ENCODE measurements around the gene C1QTNF12. TPM values are rescaled to one million over a fixed set of nuclear protein-coding genes. Genes with fewer than 3 reads are reported as not detected.

Gene C1QTNF12
- total RNA-seq, 2 experiments from 2014 or later: 2.0 to 4.2 TPM

GRCh38 chr1:1213345-1214265, 32.9 kb downstream of the C1QTNF12 start, which contains the start of gene TNFRSF4:
TSS of gene TNFRSF4 (minus strand) at chr1:1214153. CDS start at chr1:1214127, 26 bp downstream.
- POLR2A ChIA-PET: interaction anchor here (0.9 to 2.5 kb wide), 7 partner anchors 9 to 84 kb away, joined by 3 to 14 read pairs (median 3); partner anchors contain the start of genes B3GALT6, SDF4 and UBE2J2
- H3K4me1 Mint-ChIP-seq: peaks cover 67% of the 10 kb centered on the region
- H3K4me3 Mint-ChIP-seq: peak within 1 kb of the TSS; percentile 71
- H3K27me3 Mint-ChIP-seq: no peaks in the 10 kb centered on the region
- CTCF ChIA-PET: no interaction called here
- DNase-seq: peak; percentile 49
- peaks cover 2% of the 10 kb centered on the region for H3K9me3 Mint-ChIP-seq
- peaks cover 51% of the 10 kb centered on the region for H3K36me3 Mint-ChIP-seq (ENCODE audit: low read depth)
- peak within 1 kb of the TSS; percentile 99 for H3K27ac Mint-ChIP-seq

DNA sequence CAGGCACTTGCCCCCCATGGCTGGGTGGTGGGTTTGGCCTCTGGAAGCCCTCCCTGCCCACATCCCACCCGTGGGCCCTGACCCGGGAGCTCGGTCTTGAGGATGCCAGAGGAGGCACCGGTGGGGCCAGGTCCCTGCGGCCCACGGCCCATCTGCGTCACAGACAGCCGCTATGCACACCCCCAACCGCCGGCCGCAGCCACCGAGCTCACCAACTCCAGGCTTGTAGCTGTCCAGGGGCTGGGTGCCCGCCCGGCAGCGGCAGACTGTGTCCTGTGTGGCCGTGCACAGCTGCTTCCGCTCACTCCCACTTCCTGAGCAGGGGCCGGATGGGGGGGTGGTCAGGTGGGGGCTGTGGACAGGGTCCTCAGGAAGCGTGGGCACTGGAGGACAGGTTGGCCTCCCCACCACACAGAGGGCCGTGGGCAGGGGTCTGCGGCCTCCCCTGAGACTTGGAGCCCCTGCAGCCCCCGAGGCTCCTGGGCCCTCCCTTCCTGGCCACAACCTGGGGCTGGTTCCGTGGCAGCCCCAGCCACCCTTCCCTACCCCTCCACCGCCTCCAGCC, 33.7 kb downstream of the C1QTNF12 start:
- ChIA-PET POLR2A (interaction anchor here (0.9 to 2.5 kb wide), 8 partner anchors 10 to 83 kb away, joined by 3 to 14 read pairs (median 4); partner anchors contain the start of genes B3GALT6, SDF4 and UBE2J2), CTCF (no interaction called here)
- peaks cover 45% of the 10 kb centered on the region for H3K36me3 Mint-ChIP-seq (ENCODE audit: low read depth)
- no peaks in the 10 kb centered on the region for H3K27me3 Mint-ChIP-seq
- H3K4me3 Mint-ChIP-seq: peak overlapping the region; percentile 71
- peak overlapping the region; percentile 72 for H3K27ac Mint-ChIP-seq
- peaks cover 2% of the 10 kb centered on the region for H3K9me3 Mint-ChIP-seq
- peaks cover 67% of the 10 kb centered on the region for H3K4me1 Mint-ChIP-seq
- peak; percentile 80 for DNase-seq

DNA sequence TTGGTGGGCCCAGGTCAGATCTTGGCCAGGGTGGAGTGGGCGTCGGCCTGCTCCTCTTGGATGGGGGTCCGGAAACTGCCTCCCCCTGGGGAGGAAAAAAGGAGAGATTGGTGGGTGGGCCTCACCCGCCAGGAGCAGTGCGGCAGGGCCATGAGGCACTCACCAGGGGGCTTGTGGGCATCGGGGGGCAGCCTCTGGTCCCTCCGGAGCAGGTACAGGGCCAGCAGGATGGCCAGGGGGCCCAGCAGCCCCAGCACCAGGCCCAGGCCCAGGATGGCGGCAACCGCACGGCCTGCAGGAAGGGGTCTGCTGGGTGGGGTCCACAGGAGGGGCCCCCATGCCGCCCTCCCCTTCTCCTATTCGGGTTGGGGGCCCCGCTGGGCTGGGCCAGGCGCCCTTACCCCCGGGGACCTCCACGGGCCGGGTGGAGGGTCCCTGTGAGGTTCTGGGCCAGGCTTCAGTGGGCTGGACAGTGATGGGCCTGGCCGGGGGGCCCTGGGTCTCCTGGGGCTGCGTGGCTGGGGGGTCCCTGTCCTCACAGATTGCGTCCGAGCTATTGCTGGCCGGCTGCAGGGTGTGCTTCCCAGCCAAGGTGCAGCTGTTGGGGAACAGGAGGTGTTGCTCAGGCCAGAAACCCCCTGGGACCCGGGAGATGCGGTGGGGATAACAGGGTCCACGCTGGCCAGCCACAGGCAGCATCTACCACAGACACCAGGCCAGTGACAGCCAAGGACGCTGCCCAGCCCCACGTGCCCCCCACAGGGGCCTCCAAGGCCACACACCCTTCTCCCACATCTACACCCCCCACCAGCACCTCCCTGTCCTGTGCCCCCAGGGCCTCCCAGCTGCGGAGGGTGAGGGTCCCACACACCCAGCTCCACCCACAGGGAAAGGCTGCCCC, 34.7 kb downstream of the C1QTNF12 start:
- POLR2A ChIA-PET: interaction anchor here (1.1 to 2.5 kb wide), 4 partner anchors 11 to 82 kb away, joined by 3 to 14 read pairs (median 6); partner anchors contain the start of genes B3GALT6 and SDF4
- peak overlapping the region; percentile 61 for H3K27ac Mint-ChIP-seq
- no peaks in the 10 kb centered on the region for H3K9me3 Mint-ChIP-seq
- H3K27me3 Mint-ChIP-seq: no peaks in the 10 kb centered on the region
- H3K4me1 Mint-ChIP-seq: peaks cover 64% of the 10 kb centered on the region
- peak overlapping the region; percentile 66 for H3K4me3 Mint-ChIP-seq
- no peak for DNase-seq
- peaks cover 36% of the 10 kb centered on the region for H3K36me3 Mint-ChIP-seq (ENCODE audit: low read depth)
- CTCF ChIA-PET: no interaction called here

GRCh38 chr1:1210726-1211540, 35.6 kb downstream of the C1QTNF12 start:
- Mint-ChIP-seq H3K4me3 (peak overlapping the region; percentile 52), H3K27ac (peak overlapping the region; percentile 65), H3K27me3 (no peaks in the 10 kb centered on the region), H3K36me3 (ENCODE audit: low read depth) (peaks cover 30% of the 10 kb centered on the region), H3K9me3 (no peaks in the 10 kb centered on the region), H3K4me1 (peaks cover 59% of the 10 kb centered on the region)
- ChIA-PET POLR2A (interaction anchor here (2.1 kb wide), 1 partner anchor 21 kb away, joined by 9 read pairs; the partner anchor contains the start of genes B3GALT6 and SDF4), CTCF (no interaction called here)
- DNase-seq: no peak

- DNase-seq: peak; percentile 58
- Mint-ChIP-seq H3K27ac (peak overlapping the region; percentile 99), H3K27me3 (no peaks in the 10 kb centered on the region), H3K9me3 (no peaks in the 10 kb centered on the region), H3K4me3 (peak overlapping the region; percentile 82), H3K4me1 (peaks cover 45% of the 10 kb centered on the region), H3K36me3 (ENCODE audit: low read depth) (peaks cover 22% of the 10 kb centered on the region)
- ChIA-PET POLR2A (interaction anchor here (1.4 to 4.5 kb wide), 5 partner anchors 8 to 190 kb away, joined by 5 to 65 read pairs (median 9); partner anchors contain the start of genes AGRN, B3GALT6 and SDF4), CTCF (interaction anchor here (1.1 to 1.4 kb wide), 2 partner anchors 22 to 51 kb away, joined by 3 to 4 read pairs; no protein-coding TSS in a partner anchor)
Observed at GRCh38 chr1:1208713-1209433, 37.6 kb downstream of the C1QTNF12 start.

DNA sequence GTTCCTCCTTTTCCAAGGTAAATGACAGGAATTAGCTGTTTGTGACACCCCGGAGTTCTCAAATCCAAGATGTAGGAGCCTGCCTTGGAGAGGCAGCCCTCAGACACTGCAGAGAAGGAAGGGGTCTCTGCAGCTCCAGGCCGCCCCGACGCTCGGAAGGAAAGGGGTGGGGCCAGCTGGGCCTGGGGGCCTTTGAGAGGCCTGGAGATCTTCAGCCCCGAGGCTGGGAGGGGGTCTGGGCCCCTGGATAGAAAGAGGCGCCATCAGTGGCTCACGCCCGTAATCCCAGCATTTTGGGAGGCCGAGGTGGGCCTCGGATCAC, 39.0 kb downstream of the C1QTNF12 start:
- Mint-ChIP-seq H3K36me3 (ENCODE audit: low read depth) (peaks cover 22% of the 10 kb centered on the region), H3K4me1 (peaks cover 43% of the 10 kb centered on the region), H3K27me3 (no peaks in the 10 kb centered on the region), H3K27ac (peak overlapping the region; percentile 99), H3K4me3 (peak overlapping the region; percentile 82), H3K9me3 (no peaks in the 10 kb centered on the region)
- no peak for DNase-seq
- CTCF ChIA-PET: interaction anchor here (1.1 to 2.8 kb wide), 3 partner anchors 23 to 85 kb away, joined by 3 to 10 read pairs (median 4); no protein-coding TSS in a partner anchor
- POLR2A ChIA-PET: interaction anchor here (0.9 to 4.5 kb wide), 5 partner anchors 10 to 188 kb away, joined by 3 to 65 read pairs (median 7); partner anchors contain the start of genes AGRN and SDF4

GRCh38 chr1:1206966-1207531, 39.5 kb downstream of the C1QTNF12 start:
- H3K36me3 Mint-ChIP-seq (ENCODE audit: low read depth): peaks cover 20% of the 10 kb centered on the region
- peaks cover 40% of the 10 kb centered on the region for H3K4me1 Mint-ChIP-seq
- H3K27ac Mint-ChIP-seq: peak overlapping the region; percentile 78
- peak overlapping the region; percentile 78 for H3K4me3 Mint-ChIP-seq
- no peaks in the 10 kb centered on the region for H3K27me3 Mint-ChIP-seq
- no peak for DNase-seq
- ChIA-PET POLR2A (interaction anchor here (0.9 to 4.5 kb wide), 5 partner anchors 10 to 188 kb away, joined by 3 to 65 read pairs (median 7); partner anchors contain the start of genes AGRN and SDF4), CTCF (interaction anchor here (2.8 kb wide), 1 partner anchor 85 kb away, joined by 10 read pairs; no protein-coding TSS in a partner anchor)
- H3K9me3 Mint-ChIP-seq: no peaks in the 10 kb centered on the region

DNA sequence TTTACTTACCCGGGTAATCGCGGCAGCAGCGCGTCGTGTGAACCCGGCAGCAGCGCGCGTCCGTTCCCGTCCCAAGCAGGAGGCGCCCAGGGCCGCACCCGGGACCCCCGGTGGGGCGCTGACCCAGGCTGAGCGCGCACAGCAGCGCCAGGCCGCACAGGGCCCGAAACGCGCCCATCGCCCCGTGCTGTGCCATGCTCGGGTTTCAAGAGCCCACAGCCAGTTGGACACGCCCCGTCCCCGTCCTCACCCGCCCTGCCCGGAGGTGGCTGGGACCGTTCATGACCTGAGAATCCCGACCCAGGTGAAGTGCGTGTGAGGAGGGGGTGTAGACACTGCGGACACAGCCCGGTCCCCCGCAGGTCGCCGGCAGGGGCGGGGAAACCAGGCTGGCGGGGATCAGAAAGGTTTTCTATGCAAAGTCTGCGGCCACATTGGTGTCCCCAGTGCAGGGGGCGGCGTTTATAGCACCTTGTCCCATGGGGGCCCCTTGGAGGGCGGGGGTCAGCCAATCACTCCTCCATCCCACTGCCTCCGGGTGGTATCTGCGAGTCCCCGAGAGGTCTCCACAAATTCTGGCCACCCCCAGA, 40.1 kb downstream of the C1QTNF12 start, which contains the start of gene TNFRSF18:
TSS of gene TNFRSF18 (minus strand) at position 217 of the 590 bp plus-strand sequence. CDS start at position 196, 21 bp downstream.
- peak; percentile 62 for DNase-seq
- CTCF ChIA-PET: interaction anchor here (2.8 kb wide), 1 partner anchor 84 kb away, joined by 10 read pairs; no protein-coding TSS in a partner anchor

GRCh38 chr1:1205769-1206375, 40.6 kb downstream of the C1QTNF12 start:
- no peak for DNase-seq
- no peaks in the 10 kb centered on the region for H3K9me3 Mint-ChIP-seq
- H3K4me3 Mint-ChIP-seq: peak overlapping the region; percentile 78
- peaks cover 36% of the 10 kb centered on the region for H3K4me1 Mint-ChIP-seq
- peaks cover 15% of the 10 kb centered on the region for H3K36me3 Mint-ChIP-seq (ENCODE audit: low read depth)
- ChIA-PET POLR2A (interaction anchor here (1.0 to 4.5 kb wide), 5 partner anchors 11 to 84 kb away, joined by 3 to 65 read pairs (median 4); no protein-coding TSS in a partner anchor), CTCF (interaction anchor here (2.8 kb wide), 1 partner anchor 84 kb away, joined by 10 read pairs; no protein-coding TSS in a partner anchor)
- H3K27ac Mint-ChIP-seq: peak overlapping the region; percentile 78
- H3K27me3 Mint-ChIP-seq: no peaks in the 10 kb centered on the region

More for the DNA sequence above, 40.1 kb downstream of the C1QTNF12 start, which contains the start of gene TNFRSF18:
- Mint-ChIP-seq H3K27ac (peak within 1 kb of the TSS; percentile 99), H3K36me3 (ENCODE audit: low read depth) (peaks cover 18% of the 10 kb centered on the region), H3K4me1 (peaks cover 39% of the 10 kb centered on the region), H3K9me3 (no peaks in the 10 kb centered on the region), H3K4me3 (peak within 1 kb of the TSS; percentile 78), H3K27me3 (no peaks in the 10 kb centered on the region)
- POLR2A ChIA-PET: interaction anchor here (0.9 to 4.5 kb wide), 6 partner anchors 11 to 168 kb away, joined by 3 to 65 read pairs (median 4); no protein-coding TSS in a partner anchor

Data from activated CD4-positive, alpha-beta memory T cell treated with anti-CD3 and anti-CD28 coated beads, Interleukin-2, amount 10 ng/mL, durations not matched to agents 7 days and 5 days (primary cell).